Stimulated activated CD4-positive, alpha-beta T cell treated with anti-CD3 and anti-CD28 coated beads, Interleukin-2, amount 100 ng/mL, for 48 hours (primary cell): ENCODE results near the gene FMR1NB.

Source experiments
- DNase-seq, 2 donors: peaks; one replicate each; pipeline ENCODE4 v3.0.0-alpha.2; 2020

FMR1NB gene, protein sequence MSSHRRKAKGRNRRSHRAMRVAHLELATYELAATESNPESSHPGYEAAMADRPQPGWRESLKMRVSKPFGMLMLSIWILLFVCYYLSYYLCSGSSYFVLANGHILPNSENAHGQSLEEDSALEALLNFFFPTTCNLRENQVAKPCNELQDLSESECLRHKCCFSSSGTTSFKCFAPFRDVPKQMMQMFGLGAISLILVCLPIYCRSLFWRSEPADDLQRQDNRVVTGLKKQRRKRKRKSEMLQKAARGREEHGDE

DNA sequence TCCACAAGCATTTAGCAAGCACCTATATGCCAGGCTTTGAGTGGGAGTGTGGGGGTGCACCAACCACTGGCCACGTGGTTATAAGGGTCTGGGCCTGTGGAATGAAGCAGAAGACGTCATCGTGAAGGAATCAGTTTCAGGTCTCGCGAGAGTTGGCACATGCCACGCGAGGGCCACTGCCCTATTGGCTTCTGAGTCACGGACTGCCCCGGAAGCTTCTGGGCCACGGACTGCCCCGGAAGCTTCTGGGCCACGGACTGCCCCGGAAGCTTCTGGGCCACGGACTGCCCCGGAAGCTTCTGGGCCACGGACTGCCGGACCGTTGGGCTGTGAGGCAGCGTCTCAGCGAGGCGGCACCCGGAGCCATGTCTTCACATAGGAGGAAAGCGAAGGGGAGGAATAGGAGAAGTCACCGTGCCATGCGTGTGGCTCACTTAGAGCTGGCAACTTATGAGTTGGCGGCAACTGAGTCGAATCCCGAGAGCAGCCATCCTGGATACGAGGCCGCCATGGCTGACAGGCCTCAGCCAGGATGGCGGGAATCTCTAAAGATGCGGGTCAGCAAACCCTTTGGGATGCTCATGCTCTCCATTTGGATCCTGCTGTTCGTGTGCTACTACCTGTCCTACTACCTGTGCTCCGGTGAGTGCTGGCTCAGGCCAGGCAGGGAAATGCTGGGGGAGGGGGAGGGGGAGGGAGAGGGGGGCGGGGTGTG, at the start of gene FMR1NB:
Gene FMR1NB, plus strand, starts transcription at position 300 of the 715 bp plus-strand sequence. Its CDS starts 66 bp downstream, at position 366.
- DNase-seq = no peak

DNA sequence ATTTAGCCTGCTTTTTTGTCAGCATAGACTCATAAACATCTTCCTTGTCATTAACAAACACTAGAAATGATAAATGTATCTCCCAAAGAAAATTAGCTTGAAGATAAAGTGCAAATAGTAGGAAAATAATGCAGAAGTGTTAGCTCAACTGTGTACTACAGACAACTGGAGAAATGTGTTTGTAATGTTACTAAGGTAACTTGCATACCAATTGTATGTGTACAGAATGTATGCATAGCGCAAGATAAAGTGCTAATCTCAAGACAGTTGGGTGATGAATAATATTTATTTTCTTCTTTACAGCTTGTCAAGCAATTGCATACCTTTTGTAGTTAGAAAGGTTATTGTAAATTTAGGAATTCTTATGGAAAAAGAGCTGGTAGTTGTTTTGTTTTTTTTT, 47.3 kb upstream of the FMR1NB start:
- no peak for DNase-seq

DNA sequence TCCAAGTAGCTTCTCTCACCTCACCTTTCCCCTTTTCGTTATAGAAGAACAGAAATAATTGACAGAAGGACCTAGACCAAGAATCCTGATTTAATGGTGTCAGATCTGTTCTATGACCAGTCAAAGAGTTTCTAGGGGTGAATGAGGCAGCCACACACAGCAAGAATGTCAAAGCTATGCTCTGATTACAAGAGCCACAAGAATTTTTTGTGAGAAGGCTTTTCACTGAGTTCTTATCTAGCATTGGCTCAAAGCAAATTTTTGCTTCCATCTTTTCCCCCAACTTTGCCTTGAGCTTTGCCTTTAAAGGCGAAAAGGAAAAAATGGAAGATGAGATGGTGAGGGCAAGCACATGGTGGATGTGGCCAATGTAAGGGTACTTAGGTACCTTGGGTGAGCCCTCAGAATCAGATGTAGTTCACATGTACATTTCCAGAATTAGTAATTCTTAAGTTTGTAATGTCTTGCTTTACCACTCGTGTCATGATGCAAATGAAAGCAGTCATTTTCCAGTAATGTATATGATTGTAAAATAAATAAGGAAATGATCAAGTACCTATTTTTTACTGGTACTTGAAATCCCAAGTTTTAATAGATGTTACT, 45.9 kb upstream of the FMR1NB start:
- no peak for DNase-seq

DNA sequence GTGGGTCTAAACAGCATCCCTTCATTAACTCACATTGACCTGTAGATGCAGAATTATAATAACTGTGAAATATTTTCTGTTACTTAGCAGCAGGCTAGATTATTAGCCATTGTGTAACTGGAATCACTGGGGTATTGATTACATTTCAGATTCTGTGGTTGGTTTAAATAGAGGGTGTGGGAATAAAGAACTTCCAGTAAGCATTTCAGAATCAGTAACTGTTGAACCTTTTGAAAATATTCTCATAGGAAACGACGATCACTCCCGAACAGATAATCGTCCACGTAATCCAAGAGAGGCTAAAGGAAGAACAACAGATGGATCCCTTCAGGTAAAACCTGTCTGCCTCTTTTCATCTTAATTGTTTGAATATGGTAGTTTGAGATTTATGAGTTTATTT, 35.9 kb upstream of the FMR1NB start:
- no peak for DNase-seq

DNA sequence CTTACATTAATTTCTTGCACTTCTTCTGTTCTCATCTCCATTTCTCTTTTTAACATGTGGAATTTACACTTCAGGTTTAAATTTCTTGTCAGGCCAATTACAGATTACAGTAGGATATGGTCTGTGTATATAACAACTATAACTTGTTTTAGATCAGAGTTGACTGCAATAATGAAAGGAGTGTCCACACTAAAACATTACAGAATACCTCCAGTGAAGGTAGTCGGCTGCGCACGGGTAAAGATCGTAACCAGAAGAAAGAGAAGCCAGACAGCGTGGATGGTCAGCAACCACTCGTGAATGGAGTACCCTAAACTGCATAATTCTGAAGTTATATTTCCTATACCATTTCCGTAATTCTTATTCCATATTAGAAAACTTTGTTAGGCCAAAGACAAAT, 32.6 kb upstream of the FMR1NB start:
- no peak for DNase-seq

DNA sequence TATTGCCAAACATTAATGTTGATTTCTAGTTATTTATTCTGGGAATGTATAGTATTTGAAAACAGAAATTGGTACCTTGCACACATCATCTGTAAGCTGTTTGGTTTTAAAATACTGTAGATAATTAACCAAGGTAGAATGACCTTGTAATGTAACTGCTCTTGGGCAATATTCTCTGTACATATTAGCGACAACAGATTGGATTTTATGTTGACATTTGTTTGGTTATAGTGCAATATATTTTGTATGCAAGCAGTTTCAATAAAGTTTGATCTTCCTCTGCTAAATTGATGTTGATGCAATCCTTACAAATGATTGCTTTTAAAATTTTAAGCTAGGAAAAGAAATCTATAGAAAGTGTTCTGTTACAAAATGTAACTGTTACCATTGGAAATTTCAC, 30.8 kb upstream of the FMR1NB start:
- no peak for DNase-seq

DNA sequence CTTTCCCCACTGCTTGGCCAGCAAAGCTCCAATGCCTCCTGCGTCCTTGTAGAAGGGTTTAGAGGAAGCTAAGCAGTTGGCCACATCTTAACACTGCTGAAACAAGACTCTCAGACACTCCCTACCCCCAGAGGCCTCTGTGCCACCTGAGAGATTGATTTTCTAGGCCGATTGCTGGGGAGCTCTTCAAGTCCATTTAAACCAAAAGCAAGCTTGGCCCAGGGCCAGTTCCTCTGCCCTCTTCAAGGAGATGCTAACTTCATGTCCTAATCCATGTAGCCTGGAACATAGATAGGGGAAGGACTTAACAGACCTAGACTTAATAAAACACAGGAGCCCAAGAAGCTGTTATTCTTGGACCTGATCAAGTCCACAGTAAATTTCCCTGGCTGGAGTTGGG, 27.2 kb upstream of the FMR1NB start:
- DNase-seq = no peak

DNA sequence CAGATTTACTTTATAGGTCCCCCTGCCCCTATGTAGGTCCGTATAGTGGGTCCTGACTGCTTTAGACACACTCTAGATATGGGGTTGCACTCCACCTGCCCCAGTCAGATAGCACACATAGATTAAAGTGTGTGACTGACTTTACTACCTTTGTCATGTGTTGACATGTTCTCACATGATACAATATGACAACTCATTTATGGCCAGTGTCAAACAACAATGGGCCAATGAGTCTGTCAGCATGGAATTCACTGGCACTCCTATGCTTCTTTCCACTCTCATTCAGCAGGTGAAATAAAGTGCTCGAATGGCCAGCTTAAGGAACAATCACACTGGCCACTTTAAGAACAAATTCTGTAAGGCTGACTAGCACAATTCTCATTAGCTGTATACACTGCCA, 23.8 kb upstream of the FMR1NB start:
- no peak for DNase-seq

DNA sequence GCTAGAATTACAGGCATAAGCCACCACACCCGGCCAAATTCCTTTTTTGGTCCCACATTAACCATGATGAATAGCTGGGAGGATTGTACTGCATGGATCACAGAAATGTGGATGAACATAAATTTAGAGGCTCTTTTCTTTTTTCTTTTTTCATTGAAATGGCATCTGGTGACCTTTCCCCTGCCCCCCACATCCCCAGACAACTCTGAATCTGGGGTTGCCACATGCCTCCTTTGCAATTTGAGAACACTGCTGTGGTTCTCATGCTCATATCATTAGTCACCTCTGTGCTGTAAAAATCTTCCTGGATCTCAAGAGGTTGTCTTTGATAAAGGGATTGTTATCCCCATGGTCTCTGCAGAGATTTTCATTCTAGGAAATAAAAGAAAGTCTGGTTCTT, 22.8 kb upstream of the FMR1NB start:
- DNase-seq = no peak

DNA sequence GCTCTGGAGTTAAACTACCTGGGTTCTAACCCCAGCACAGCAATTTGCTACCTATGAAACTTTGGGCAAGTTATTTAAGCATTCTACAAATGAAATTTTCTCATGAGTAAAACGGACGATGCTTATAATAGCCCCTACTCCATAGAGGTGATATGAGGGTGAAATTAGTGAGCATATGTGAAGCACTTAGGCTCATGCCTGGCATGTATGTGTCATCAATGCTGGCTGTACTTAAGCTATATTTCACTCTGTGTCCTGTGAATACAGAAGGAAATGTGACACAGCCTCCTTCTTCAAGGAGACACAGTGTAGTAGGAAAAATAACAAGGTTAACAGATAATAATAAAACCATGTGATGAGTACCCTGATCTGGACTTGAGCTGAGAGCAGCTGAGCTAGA, 20.4 kb upstream of the FMR1NB start:
- no peak for DNase-seq

DNA sequence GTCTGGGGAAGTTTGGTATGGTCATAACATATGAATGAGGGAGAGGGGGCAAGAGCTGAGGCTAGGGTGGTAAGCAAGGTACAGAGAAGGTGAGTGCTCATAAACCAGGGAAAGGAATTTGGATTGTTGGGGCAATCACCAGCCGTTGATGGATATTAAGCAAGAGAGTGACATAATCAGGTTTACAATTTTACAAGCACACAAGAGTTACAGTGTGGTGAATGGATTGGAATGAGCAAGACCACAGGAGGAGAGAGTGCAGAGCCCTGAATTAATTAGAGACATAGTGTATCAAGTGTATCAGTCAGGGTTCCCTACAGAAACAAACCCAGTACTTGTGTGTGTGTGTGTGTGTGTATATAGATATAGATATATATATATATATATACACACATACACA, 18.7 kb upstream of the FMR1NB start:
- no peak for DNase-seq

DNA sequence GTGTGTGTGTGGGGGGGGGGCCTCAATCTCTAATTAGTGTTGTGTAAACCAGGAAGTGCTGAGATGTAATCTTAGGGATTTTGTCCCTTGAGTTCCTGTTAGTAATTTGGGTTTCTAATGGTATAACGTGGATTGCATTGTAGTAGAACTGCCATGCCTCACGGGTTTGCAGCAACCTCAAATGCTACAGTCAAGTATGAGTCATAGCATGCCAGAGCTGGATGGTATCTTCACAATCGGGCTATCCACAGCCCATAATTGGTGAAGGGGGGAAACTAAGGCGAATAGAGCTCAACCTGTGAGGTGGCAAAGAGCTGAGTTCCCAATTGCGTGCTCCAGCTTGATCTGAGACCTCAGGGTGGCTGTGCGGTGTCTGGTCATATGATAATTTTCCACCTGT, 2.2 kb upstream of the FMR1NB start:
- no peak for DNase-seq

DNA sequence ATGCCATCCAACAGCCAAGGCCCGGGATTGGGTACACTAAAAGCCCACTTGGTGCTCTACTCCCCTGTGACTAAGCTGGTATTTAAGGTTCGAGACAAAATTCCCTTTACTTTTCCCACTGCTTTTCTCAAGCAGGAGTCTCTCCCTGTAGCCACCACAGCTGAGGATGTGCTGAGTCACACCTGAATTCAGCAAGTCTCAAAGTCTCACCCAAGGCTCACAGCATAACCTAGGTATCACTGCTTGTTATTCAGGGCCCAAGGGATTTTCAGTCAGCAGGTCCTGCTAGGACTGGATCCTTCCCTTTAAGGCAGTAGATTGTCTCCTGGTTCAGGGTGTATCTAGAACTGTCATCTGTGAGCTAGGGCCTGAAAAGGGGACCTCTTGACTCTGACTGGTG, 39.2 kb downstream of the FMR1NB start:
- no peak for DNase-seq

DNA sequence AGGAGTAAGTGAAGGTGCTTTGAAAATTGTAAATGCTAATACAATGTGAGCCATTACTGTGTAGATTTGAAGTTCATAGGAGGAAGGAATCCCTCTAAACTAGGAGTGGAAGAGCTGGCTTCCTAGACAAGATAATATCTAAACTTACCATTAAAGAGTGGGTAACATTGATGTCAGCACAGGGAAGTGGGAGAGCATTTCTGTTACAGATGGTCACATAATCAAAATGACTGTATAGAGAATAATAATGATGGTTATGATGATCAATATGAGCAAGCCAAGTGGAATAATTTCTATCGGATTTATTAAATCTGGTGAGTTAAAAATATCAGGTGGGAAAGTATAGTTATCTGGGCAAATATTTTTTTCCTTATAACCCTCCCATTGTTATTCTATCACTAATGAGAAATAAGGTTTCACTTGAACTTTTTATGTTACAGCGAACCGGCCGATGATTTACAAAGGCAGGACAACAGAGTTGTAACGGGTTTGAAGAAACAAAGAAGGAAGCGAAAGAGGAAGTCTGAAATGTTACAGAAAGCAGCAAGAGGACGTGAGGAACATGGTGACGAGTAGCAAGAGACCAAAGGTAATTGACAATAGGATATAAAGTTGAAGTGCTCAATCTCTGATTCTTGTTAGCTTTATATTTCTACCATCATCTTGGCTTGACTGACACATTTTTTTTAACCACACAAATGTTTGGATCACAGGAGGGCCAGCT, 43.5 kb downstream of the FMR1NB start:
- no peak for DNase-seq

DNA sequence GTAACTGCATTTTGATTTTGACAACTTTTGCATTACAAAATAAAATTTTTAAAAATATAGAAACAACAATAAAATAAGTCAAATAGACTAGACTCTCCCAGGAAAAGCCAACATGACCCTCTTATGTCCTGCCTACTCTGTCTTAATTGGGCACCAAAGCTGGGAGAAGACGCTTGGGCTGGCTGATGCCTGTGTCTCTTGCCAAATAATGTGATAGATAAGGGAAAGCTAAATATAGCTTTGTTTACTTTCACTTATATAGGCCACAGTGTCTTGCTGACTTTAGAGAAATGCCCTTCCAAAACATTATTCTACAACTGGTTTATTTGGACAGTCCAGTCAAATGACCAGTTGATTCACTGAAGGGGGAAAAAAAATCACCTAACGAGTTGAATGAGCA, 54.2 kb downstream of the FMR1NB start:
- no peak for DNase-seq

DNA sequence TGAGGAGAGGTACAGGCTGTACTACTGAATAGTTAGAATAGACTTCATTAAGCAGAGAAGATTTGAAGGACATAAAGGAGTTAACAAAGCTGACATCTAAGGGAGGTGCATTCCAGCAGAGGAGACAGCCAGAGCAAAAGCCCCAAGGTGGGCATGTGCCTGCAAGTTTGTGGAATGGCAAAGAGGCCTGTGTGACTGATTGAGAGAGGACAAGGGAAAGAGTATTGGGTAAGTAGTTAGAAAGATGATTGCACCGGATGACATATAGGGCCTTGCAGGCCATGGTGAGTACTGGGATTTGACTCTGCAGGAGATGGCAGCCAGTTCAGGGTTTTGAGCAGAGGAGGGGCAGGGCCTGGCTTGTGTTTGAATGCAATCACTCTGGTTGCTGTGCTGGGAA, 55.9 kb downstream of the FMR1NB start:
- DNase-seq = no peak

DNA sequence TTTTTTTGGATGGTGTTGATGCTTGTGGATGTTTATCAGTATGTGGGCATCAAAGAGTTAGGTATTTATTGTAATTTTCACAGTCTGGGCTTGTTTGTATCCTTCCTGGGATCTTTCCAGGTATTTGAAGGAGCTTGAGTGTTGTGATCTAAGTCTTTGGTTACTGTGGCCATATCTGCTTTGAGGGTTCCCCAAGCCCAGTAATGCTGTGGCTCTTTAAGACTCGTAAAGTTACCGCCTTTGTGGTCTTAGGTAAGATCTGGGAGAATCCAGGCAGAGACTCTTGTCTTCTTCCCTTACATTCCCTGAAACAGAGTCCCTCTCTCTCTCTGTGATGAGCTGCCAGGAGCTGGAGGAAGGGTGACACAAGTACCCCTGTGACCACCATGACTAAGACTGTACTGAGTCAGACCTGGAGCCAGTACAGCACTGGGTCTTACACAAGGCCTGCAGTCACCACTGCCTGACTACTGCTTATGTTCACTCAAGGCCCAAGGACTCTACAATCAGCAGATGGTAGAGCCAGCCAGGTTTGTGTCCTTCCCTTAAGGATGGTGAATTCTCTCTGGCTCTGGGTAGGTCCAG, 62.2 kb downstream of the FMR1NB start:
- DNase-seq = no peak

DNA sequence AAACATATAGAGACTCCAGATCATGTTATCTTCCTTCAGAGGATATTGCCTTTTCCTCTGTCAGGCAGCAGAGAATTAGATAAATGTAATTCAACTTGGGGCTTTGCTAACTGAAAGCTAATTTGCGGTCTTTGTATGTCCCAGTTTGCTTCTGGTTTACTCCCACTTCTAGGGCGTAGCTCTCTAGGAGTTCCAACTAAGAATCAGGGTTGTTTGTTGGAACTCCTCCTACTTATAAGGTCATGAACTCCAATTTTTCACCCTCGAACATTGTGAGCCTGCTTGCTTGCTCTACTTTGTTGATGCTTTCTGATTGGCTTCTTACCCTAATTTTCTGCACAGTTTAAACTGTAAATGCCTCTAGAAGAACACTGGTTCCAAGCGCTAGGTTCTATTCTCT, 66.1 kb downstream of the FMR1NB start:
- no peak for DNase-seq

DNA sequence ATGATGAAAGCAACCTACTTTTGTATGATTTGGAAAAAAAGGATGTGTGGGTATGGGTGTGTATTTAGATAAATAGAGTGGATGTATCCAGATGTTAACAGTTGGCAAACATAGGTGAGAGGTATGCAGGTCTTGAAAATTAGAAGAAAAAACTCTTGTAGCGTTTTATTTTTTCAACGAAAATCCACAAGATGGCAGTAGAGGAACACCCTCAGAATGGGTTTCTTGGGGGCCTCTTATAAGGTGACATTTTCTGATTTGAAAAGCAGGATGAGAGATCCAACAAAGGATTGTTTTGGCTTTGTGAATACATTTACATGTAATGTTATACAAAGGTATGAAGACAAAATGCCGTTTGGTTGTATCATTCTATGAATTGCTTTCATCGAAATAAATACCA, 68.3 kb downstream of the FMR1NB start:
- DNase-seq = no peak

DNA sequence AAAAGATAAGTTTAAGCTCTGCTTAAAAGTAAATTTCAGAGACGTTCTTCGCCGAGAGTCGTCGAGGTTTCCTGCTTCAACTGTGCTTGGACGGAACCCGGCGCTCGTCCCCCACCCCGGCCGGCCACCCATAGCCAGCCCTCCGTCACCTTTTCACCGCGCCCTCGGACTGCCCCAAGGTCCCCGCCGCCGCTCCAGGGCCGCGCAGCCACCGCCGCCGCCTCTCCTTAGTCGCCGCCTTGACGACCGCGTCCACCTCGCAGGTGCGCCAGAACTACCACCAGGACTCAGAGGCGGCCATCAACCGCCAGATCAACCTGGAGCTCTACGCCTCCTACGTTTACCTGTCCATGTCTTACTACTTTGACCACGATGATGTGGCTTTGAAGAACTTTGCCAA, 70.8 kb downstream of the FMR1NB start:
- no peak for DNase-seq

DNA sequence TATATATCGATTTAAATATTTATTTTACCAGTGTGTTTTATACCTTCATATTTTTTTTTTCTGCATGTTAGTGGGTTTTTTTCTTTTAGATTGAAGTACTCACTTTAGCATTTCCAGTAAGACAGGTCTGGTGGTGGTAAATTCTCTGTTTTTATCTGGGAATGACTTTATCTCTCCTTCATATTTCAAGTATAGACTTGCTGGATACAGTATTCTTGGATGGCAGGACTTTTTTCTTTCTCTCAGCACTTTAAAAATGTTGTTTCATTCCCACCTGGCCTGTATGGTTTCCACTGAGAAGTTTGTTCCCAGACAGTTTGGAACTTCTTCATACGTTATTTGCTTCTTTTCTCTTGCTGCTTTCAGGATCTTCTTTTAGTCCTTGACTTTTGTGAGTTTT, 86.1 kb downstream of the FMR1NB start:
- DNase-seq = no peak

DNA sequence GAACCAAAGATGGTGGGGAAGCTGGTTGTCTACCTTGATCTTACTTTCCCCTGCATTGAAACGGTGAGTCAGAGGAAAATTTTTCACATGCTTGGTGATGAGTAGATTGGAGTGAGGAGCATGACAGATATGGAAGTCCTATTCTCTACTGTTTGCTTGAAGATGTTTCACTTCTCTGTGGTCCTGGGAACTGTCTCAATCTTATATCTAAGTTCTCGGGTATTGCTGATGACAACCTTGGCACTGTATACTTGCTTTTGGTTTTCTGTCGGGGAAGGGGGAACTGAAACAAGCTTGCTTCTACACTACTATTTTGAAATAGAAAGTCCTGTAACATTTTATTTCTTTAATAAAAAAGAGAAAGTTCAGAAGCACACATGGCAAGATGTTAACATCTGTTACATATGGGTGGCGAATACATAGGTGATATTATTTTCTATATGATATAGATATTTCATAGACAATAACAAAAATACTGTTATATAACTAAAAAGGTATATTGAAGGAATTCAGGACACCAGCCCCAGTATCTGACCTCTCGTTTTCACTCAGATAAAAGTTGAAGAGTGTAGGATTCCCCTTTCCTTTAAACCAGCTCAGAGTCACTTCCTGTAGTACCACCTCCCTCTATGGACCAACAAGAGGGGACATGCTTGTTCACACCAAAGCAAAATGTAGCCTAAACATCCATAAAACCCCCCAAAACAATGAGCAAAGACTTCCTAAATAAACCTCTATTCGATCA, 88.8 kb downstream of the FMR1NB start:
- no peak for DNase-seq

DNA sequence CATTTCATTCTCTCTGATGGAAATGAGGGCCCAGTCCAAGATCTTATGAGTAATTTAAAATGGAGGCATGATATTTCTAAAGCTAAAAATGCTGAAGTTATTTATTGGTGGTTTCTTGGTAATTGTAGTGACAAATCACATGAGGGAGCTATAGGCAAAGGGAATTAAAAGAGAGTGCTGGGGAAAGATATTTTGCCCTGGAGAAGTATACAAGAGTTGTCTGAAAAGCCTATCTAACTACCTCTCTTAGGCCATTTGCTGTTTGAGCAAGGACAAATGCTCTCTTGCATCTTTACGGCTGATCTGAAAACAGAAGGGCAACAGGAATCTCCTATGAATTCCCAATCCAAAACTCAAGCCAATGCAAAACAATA, 89.4 kb downstream of the FMR1NB start:
- DNase-seq = no peak
